ENCODE data around the gene SLC2A13. TPM values are rescaled to one million over a fixed set of nuclear protein-coding genes. Genes with fewer than 3 reads are reported as not detected.

SLC2A13 gene
- total RNA-seq, 1 experiment from 2014 or later: 15.3 TPM

DNA sequence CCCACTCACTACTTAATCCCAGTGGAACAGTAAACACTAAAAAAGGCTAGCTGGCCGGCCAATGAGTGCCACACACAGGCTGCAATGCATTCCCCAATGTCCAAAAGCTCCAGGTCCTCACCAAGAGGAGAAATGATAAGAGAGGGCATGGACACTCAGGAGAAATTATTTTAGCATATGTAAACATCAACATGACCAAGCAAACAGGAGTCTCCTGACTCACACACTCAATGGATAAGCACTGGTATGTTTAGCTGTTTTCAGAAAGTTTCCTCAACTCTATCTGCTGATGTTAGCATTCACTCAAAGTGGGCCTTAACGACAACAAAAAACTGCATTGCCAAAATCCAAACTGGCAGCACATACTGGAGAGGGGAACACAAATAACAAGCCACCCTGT, 105.0 kb downstream of the SLC2A13 start:
- Mint-ChIP-seq H3K9me3 (peaks cover 62% of the 10 kb centered on the region), H3K4me3 (no peak overlapping the region), H3K4me1 (peaks cover 3% of the 10 kb centered on the region; the same call in 1 of the 2 replicates), H3K27ac (no peak overlapping the region), H3K27me3 (ENCODE audit: low read depth) (no peaks in the 10 kb centered on the region; the same call in 1 of the 2 replicates), H3K36me3 (peaks cover 62% of the 10 kb centered on the region)
- no peak for TF ChIP-seq SP1 (CRISPR knock-in tag; conservative IDR thresholded peaks at IDR 0.05)
- no peak for TF ChIP-seq ZNF671 (CRISPR knock-in tag; IDR thresholded peaks at IDR 0.05)
- TF ChIP-seq, protein P1, sequence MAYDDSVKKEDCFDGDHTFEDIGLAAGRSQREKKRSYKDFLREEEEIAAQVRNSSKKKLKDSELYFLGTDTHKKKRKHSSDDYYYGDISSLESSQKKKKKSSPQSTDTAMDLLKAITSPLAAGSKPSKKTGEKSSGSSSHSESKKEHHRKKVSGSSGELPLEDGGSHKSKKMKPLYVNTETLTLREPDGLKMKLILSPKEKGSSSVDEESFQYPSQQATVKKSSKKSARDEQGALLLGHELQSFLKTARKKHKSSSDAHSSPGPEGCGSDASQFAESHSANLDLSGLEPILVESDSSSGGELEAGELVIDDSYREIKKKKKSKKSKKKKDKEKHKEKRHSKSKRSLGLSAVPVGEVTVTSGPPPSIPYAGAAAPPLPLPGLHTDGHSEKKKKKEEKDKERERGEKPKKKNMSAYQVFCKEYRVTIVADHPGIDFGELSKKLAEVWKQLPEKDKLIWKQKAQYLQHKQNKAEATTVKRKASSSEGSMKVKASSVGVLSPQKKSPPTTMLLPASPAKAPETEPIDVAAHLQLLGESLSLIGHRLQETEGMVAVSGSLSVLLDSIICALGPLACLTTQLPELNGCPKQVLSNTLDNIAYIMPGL (CRISPR knock-in tag; IDR thresholded peaks at IDR 0.05): no peak
- TF ChIP-seq, protein P2, sequence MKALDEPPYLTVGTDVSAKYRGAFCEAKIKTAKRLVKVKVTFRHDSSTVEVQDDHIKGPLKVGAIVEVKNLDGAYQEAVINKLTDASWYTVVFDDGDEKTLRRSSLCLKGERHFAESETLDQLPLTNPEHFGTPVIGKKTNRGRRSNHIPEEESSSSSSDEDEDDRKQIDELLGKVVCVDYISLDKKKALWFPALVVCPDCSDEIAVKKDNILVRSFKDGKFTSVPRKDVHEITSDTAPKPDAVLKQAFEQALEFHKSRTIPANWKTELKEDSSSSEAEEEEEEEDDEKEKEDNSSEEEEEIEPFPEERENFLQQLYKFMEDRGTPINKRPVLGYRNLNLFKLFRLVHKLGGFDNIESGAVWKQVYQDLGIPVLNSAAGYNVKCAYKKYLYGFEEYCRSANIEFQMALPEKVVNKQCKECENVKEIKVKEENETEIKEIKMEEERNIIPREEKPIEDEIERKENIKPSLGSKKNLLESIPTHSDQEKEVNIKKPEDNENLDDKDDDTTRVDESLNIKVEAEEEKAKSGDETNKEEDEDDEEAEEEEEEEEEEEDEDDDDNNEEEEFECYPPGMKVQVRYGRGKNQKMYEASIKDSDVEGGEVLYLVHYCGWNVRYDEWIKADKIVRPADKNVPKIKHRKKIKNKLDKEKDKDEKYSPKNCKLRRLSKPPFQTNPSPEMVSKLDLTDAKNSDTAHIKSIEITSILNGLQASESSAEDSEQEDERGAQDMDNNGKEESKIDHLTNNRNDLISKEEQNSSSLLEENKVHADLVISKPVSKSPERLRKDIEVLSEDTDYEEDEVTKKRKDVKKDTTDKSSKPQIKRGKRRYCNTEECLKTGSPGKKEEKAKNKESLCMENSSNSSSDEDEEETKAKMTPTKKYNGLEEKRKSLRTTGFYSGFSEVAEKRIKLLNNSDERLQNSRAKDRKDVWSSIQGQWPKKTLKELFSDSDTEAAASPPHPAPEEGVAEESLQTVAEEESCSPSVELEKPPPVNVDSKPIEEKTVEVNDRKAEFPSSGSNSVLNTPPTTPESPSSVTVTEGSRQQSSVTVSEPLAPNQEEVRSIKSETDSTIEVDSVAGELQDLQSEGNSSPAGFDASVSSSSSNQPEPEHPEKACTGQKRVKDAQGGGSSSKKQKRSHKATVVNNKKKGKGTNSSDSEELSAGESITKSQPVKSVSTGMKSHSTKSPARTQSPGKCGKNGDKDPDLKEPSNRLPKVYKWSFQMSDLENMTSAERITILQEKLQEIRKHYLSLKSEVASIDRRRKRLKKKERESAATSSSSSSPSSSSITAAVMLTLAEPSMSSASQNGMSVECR (CRISPR knock-in tag; IDR thresholded peaks at IDR 0.05; ENCODE audit: borderline replicate concordance): no peak
- TF ChIP-seq FOXP1 (CRISPR knock-in tag; IDR thresholded peaks at IDR 0.05; ENCODE audit: borderline replicate concordance): no peak
- no peak for TF ChIP-seq TCF7 (CRISPR knock-in tag; IDR thresholded peaks at IDR 0.05; ENCODE audit: low read depth)
- TF ChIP-seq, protein P3, sequence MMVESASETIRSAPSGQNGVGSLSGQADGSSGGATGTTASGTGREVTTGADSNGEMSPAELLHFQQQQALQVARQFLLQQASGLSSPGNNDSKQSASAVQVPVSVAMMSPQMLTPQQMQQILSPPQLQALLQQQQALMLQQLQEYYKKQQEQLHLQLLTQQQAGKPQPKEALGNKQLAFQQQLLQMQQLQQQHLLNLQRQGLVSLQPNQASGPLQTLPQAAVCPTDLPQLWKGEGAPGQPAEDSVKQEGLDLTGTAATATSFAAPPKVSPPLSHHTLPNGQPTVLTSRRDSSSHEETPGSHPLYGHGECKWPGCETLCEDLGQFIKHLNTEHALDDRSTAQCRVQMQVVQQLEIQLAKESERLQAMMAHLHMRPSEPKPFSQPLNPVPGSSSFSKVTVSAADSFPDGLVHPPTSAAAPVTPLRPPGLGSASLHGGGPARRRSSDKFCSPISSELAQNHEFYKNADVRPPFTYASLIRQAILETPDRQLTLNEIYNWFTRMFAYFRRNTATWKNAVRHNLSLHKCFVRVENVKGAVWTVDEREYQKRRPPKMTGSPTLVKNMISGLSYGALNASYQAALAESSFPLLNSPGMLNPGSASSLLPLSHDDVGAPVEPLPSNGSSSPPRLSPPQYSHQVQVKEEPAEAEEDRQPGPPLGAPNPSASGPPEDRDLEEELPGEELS (CRISPR knock-in tag; IDR thresholded peaks at IDR 0.05): no peak
- TF ChIP-seq, protein P4, sequence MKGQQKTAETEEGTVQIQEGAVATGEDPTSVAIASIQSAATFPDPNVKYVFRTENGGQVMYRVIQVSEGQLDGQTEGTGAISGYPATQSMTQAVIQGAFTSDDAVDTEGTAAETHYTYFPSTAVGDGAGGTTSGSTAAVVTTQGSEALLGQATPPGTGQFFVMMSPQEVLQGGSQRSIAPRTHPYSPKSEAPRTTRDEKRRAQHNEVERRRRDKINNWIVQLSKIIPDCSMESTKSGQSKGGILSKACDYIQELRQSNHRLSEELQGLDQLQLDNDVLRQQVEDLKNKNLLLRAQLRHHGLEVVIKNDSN (CRISPR knock-in tag; IDR thresholded peaks at IDR 0.05): no peak
- TF ChIP-seq RELA (CRISPR knock-in tag; IDR thresholded peaks at IDR 0.05; ENCODE audit: borderline replicate concordance): no peak
- TF ChIP-seq GTF2I (CRISPR knock-in tag; conservative IDR thresholded peaks at IDR 0.05): no peak
- no peak for TF ChIP-seq NR3C1 (CRISPR knock-in tag; conservative IDR thresholded peaks at IDR 0.05; ENCODE audit: low read depth)
- TF ChIP-seq, protein P5, sequence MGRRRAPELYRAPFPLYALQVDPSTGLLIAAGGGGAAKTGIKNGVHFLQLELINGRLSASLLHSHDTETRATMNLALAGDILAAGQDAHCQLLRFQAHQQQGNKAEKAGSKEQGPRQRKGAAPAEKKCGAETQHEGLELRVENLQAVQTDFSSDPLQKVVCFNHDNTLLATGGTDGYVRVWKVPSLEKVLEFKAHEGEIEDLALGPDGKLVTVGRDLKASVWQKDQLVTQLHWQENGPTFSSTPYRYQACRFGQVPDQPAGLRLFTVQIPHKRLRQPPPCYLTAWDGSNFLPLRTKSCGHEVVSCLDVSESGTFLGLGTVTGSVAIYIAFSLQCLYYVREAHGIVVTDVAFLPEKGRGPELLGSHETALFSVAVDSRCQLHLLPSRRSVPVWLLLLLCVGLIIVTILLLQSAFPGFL (CRISPR knock-in tag; IDR thresholded peaks at IDR 0.05; ENCODE audit: borderline replicate concordance): no peak
- DNase-seq (ENCODE audit: low spot score) (no peak), ATAC-seq (no peak)
- CTCF ChIA-PET: no interaction called here
- POLR2A ChIA-PET: no interaction called here

DNA sequence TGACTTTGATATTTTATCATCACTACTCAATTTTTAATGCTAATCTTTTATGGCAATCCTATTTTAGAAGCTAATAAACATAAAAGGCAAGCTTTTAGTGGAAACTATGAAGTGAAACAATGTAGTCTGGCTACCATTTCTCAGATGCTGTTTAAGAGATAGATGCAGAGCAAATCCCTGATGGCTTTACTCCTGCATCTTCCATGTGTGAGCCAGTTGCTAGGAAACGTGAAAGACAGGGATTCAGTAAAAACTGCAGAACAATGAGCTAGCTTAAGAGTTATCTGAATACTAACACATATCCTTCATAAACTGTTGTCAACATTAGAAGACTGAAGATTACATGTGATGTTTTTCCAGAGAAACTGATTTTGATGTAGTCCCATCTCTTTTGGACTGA, 112.6 kb downstream of the SLC2A13 start:
- no peak overlapping the region for H3K27ac Mint-ChIP-seq
- peaks cover 27% of the 10 kb centered on the region for H3K36me3 Mint-ChIP-seq
- ATAC-seq (no peak), DNase-seq (ENCODE audit: low spot score) (no peak)
- ChIA-PET POLR2A (no interaction called here), CTCF (interaction anchor here (3.1 kb wide), 1 partner anchor 18 kb away, joined by 16 read pairs; no protein-coding TSS in a partner anchor)
- H3K4me3 Mint-ChIP-seq: no peak overlapping the region
- peaks cover 31% of the 10 kb centered on the region for H3K9me3 Mint-ChIP-seq
- TF ChIP-seq ZNF423 (CRISPR knock-in tag; IDR thresholded peaks at IDR 0.05): no peak
- TF ChIP-seq, protein P6, sequence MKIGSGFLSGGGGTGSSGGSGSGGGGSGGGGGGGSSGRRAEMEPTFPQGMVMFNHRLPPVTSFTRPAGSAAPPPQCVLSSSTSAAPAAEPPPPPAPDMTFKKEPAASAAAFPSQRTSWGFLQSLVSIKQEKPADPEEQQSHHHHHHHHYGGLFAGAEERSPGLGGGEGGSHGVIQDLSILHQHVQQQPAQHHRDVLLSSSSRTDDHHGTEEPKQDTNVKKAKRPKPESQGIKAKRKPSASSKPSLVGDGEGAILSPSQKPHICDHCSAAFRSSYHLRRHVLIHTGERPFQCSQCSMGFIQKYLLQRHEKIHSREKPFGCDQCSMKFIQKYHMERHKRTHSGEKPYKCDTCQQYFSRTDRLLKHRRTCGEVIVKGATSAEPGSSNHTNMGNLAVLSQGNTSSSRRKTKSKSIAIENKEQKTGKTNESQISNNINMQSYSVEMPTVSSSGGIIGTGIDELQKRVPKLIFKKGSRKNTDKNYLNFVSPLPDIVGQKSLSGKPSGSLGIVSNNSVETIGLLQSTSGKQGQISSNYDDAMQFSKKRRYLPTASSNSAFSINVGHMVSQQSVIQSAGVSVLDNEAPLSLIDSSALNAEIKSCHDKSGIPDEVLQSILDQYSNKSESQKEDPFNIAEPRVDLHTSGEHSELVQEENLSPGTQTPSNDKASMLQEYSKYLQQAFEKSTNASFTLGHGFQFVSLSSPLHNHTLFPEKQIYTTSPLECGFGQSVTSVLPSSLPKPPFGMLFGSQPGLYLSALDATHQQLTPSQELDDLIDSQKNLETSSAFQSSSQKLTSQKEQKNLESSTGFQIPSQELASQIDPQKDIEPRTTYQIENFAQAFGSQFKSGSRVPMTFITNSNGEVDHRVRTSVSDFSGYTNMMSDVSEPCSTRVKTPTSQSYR (CRISPR knock-in tag; IDR thresholded peaks at IDR 0.05): no peak
- TF ChIP-seq RELA (CRISPR knock-in tag; IDR thresholded peaks at IDR 0.05; ENCODE audit: borderline replicate concordance): no peak
- TF ChIP-seq, protein P1 (CRISPR knock-in tag; IDR thresholded peaks at IDR 0.05): no peak
- no peak for TF ChIP-seq NR3C1 (CRISPR knock-in tag; conservative IDR thresholded peaks at IDR 0.05; ENCODE audit: low read depth)
- TF ChIP-seq MYBL2 (CRISPR knock-in tag; IDR thresholded peaks at IDR 0.05): no peak
- TF ChIP-seq, protein P7, sequence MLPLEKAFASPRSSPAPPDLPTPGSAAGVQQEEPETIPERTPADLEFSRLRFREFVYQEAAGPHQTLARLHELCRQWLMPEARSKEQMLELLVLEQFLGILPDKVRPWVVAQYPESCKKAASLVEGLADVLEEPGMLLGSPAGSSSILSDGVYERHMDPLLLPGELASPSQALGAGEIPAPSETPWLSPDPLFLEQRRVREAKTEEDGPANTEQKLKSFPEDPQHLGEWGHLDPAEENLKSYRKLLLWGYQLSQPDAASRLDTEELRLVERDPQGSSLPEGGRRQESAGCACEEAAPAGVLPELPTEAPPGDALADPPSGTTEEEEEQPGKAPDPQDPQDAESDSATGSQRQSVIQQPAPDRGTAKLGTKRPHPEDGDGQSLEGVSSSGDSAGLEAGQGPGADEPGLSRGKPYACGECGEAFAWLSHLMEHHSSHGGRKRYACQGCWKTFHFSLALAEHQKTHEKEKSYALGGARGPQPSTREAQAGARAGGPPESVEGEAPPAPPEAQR (CRISPR knock-in tag; IDR thresholded peaks at IDR 0.05): no peak
- TF ChIP-seq FOXK1 (CRISPR knock-in tag; IDR thresholded peaks at IDR 0.05): no peak
- no peaks in the 10 kb centered on the region for H3K27me3 Mint-ChIP-seq (ENCODE audit: low read depth)
- H3K4me1 Mint-ChIP-seq: peaks cover 22% of the 10 kb centered on the region
